H1 (cell line): ENCODE measurements around the gene TEX101. TPM values are rescaled to one million over a fixed set of nuclear protein-coding genes. Genes with fewer than 3 reads are reported as not detected.
A peak's percentile ranks its signal among the peaks of the same experiment; 100 is the strongest.

Experiments used
- CTCF ChIA-PET: fragments of 300-600 bp; sonication (Branson Sonifier 250); formaldehyde crosslinking; loops from one replicate; lab custom pipeline; 2021; ENCODE audit not compliant: partially characterized antibody; lab: Charles Lee
- POLR2A ChIA-PET: fragments of 300-600 bp; sonication (Branson Sonifier 250); formaldehyde crosslinking; loops from one replicate; lab custom pipeline; 2021; ENCODE audit warnings: inconsistent platforms; ENCODE audit not compliant: partially characterized antibody; lab: Charles Lee
- DNase-seq, 2 experiments: peaks; one replicate each; pipeline versions ENCODE4 v3.0.0 to v3.0.0-alpha.2; 2010 to 2022; ENCODE audit warnings: low spot score in 2 of 2, low read depth in 1 of 2, mixed read lengths in 1 of 2
- FAIRE-seq: peaks from 2 replicates; lab custom pipeline; 2011; peaks lifted over from hg19 to GRCh38; lab: Jason Lieb, UNC
- H2AFZ ChIP-seq: 2 replicates; pipeline ENCODE4 v1.8.1; 2012; ENCODE audit warnings: low read length, inconsistent platforms
- H2AK5ac ChIP-seq: 2 replicates; pipeline ENCODE4 v1.6.1; 2013; ENCODE audit warnings: low read depth, low read length
- H2BK120ac ChIP-seq: replicated peaks from 2 replicates; pipeline ENCODE3; 2013; ENCODE audit warnings: low read depth, low read length, inconsistent platforms
- H2BK12ac ChIP-seq: 2 replicates; pipeline ENCODE4 v1.6.1; 2013; ENCODE audit warnings: low read depth, low read length
- H2BK15ac ChIP-seq: 2 replicates; pipeline ENCODE4 v1.6.1; 2013; ENCODE audit warnings: low read length
- H2BK20ac ChIP-seq: 2 replicates; pipeline ENCODE4 v1.6.1; 2013; ENCODE audit warnings: low read length
- H2BK5ac ChIP-seq: 2 replicates; pipeline ENCODE4 v1.6.1; 2013; ENCODE audit warnings: low read depth, low read length
- H3K14ac ChIP-seq: 2 replicates; pipeline ENCODE4 v1.6.1; 2013; ENCODE audit warnings: inconsistent platforms; ENCODE audit not compliant: insufficient read length
- H3K18ac ChIP-seq: 2 replicates; pipeline ENCODE4 v1.6.1; 2013; ENCODE audit warnings: low read length; ENCODE audit errors: extremely low read depth
- H3K23ac ChIP-seq: 2 replicates; pipeline ENCODE4 v1.6.1; 2013; ENCODE audit warnings: inconsistent platforms; ENCODE audit not compliant: insufficient read length
- H3K23me2 ChIP-seq: 2 replicates; pipeline ENCODE4 v1.6.1; 2013; ENCODE audit warnings: low read depth, low read length
- H3K27ac ChIP-seq: 2 replicates; pipeline ENCODE4 v1.6.1; 2011; ENCODE audit warnings: low read depth, low read length, inconsistent platforms
- H3K27me3 ChIP-seq, 4 experiments: replicated peaks in 1 of 4; 1 replicate in 1 of 4; 2 replicates in 3 of 4; pipeline versions ENCODE4 v1.6.1 to v1.8.1; 2011 to 2013; ENCODE audit warnings: low read length in 3 of 4, mild to moderate bottlenecking in 3 of 4, inconsistent platforms in 2 of 4, mixed read lengths in 2 of 4, moderate library complexity in 1 of 4; ENCODE audit not compliant: control insufficient read depth in 3 of 4, insufficient read depth in 3 of 4; ENCODE audit errors: extremely low read depth in 1 of 4
- H3K36me3 ChIP-seq, 4 experiments: 2 replicates each; pipeline versions ENCODE4 v1.6.1 to v1.8.1; 2011 to 2013; ENCODE audit warnings: mild to moderate bottlenecking in 4 of 4, low read length in 3 of 4, moderate library complexity in 2 of 4, control low read depth in 1 of 4, inconsistent platforms in 1 of 4; ENCODE audit not compliant: insufficient read depth in 4 of 4, control insufficient read depth in 2 of 4
- H3K4ac ChIP-seq: replicated peaks from 2 replicates; pipeline ENCODE3; 2013; ENCODE audit warnings: low read length, low read depth, mixed read lengths, inconsistent platforms; ENCODE audit not compliant: insufficient read length
- H3K4me1 ChIP-seq, 4 experiments: replicated peaks in 1 of 4; 1 replicate in 1 of 4; 2 replicates in 3 of 4; pipeline versions ENCODE4 v1.6.1 to v1.8.1; 2011 to 2013; ENCODE audit warnings: low read length in 3 of 4, inconsistent platforms in 2 of 4, mixed read lengths in 1 of 4; ENCODE audit not compliant: insufficient read depth in 4 of 4, control insufficient read depth in 3 of 4
- H3K4me2 ChIP-seq, 2 experiments: 2 replicates each; pipeline versions ENCODE4 v1.6.1 to v1.8.1; 2011 to 2013; ENCODE audit warnings: low read depth in 2 of 2, low read length in 2 of 2, control low read depth in 1 of 2, inconsistent platforms in 1 of 2, mild to moderate bottlenecking in 1 of 2; ENCODE audit not compliant: insufficient read depth in 1 of 2
- H3K4me3 ChIP-seq, 4 experiments: fragments of 200-600, 300-600 bp in 1 of 4; sonication (generic), shearing (Covaris generic), sonication (Bioruptor Twin) in 1 of 4; 2 replicates each; pipeline versions ENCODE4 v1.5.1 to v1.8.1; 2011 to 2016; ENCODE audit warnings: low read length in 4 of 4, low read depth in 3 of 4, control low read depth in 2 of 4, inconsistent platforms in 2 of 4, mild to moderate bottlenecking in 2 of 4, mixed read lengths in 1 of 4, moderate library complexity in 1 of 4; ENCODE audit not compliant: insufficient read depth in 2 of 4; ENCODE audit errors: extremely low read depth in 1 of 4
- H3K56ac ChIP-seq: replicated peaks from 2 replicates; pipeline ENCODE3; 2013; ENCODE audit warnings: low read depth, mild to moderate bottlenecking, mixed read lengths, low read length, inconsistent platforms; ENCODE audit not compliant: insufficient read length
- H3K79me1 ChIP-seq: 2 replicates; pipeline ENCODE4 v1.6.1; 2013; ENCODE audit warnings: low read depth, low read length, control low read depth
- H3K79me2 ChIP-seq, 2 experiments: 2 replicates each; pipeline versions ENCODE4 v1.6.1 to v1.8.1; 2012 to 2013; ENCODE audit warnings: low read length in 2 of 2, mild to moderate bottlenecking in 2 of 2, inconsistent platforms in 1 of 2; ENCODE audit not compliant: insufficient read depth in 2 of 2, control insufficient read depth in 1 of 2
- H3K9ac ChIP-seq, 4 experiments: replicated peaks in 1 of 4; 1 replicate in 1 of 4; 2 replicates in 3 of 4; pipeline versions ENCODE4 v1.6.1 to v1.8.1; 2011 to 2013; ENCODE audit warnings: low read depth in 3 of 4, low read length in 3 of 4, control low read depth in 2 of 4, mild to moderate bottlenecking in 2 of 4, moderate library complexity in 2 of 4, inconsistent platforms in 1 of 4; ENCODE audit errors: extremely low read depth in 1 of 4
- H3K9me3 ChIP-seq, 2 experiments: 2 replicates each; pipeline versions ENCODE4 v1.6.1 to v1.8.1; 2012 to 2013; ENCODE audit warnings: mild to moderate bottlenecking in 2 of 2, moderate library complexity in 2 of 2, control low read depth in 1 of 2, inconsistent platforms in 1 of 2, low read depth in 1 of 2, low read length in 1 of 2, mixed read lengths in 1 of 2; ENCODE audit not compliant: insufficient read depth in 2 of 2
- H4K20me1 ChIP-seq, 2 experiments: replicated peaks in 1 of 2; 2 replicates each; pipeline versions ENCODE3 to v1.8.1; 2011 to 2013; ENCODE audit warnings: inconsistent platforms in 2 of 2, low read length in 2 of 2, mild to moderate bottlenecking in 1 of 2; ENCODE audit not compliant: insufficient read depth in 2 of 2, control insufficient read depth in 1 of 2
- H4K5ac ChIP-seq: 2 replicates; pipeline ENCODE4 v1.6.1; 2013; ENCODE audit warnings: low read length, low read depth, mixed read lengths, inconsistent platforms; ENCODE audit not compliant: insufficient read length
- H4K8ac ChIP-seq: 2 replicates; pipeline ENCODE4 v1.8.0; 2013; ENCODE audit warnings: mild to moderate bottlenecking, moderate library complexity, low read length, inconsistent platforms; ENCODE audit not compliant: insufficient read depth; ENCODE audit errors: extremely low read depth
- H4K91ac ChIP-seq: replicated peaks from 2 replicates; pipeline ENCODE3; 2013; ENCODE audit warnings: low read length, mixed read lengths, inconsistent platforms; ENCODE audit not compliant: insufficient read length
- RBBP5 ChIP-seq: IDR thresholded peaks from 2 replicates; pipeline ENCODE4 v1.7.1; 2012; ENCODE audit warnings: low read depth, mild to moderate bottlenecking, inconsistent platforms, low read length, moderate library complexity, borderline replicate concordance
- SAP30 ChIP-seq: fragments of 300-600 bp; sonication (generic); IDR thresholded peaks from 2 replicates; pipeline ENCODE4 v1.7.1; 2012; ENCODE audit warnings: low read length, moderate library complexity, mild to moderate bottlenecking, inconsistent platforms; ENCODE audit not compliant: insufficient read depth, insufficient replicate concordance
- SP1 ChIP-seq: IDR thresholded peaks from 2 replicates; pipeline ENCODE4 v1.6.1; 2011; ENCODE audit warnings: low read depth, low read length
- SUZ12 ChIP-seq: fragments of 200-600 bp; sonication (generic); IDR thresholded peaks from 2 replicates; pipeline ENCODE4 v1.6.1; 2012; ENCODE audit warnings: mild to moderate bottlenecking, inconsistent platforms, low read length, moderate library complexity, mixed read lengths
- WGBS, 2 experiments: shearing (Covaris generic) in 1 of 2; methylation state at CpG; one replicate each; pipeline versions ENCODE4 v1.1.6 to v1.1.7; 2013 to 2015; ENCODE audit warnings: low lambda C conversion rate in 2 of 2, mixed read lengths in 2 of 2, inconsistent platforms in 1 of 2, low coverage in 1 of 2, missing lambda C conversion rate in 1 of 2; ENCODE audit not compliant: insufficient replicate concordance in 2 of 2, insufficient coverage in 1 of 2, insufficient read length in 1 of 2; ENCODE audit errors: extremely low coverage in 1 of 2, missing lambda C conversion rate in 1 of 2; 5-methylcytosine and 5-hydroxymethylcytosine counted together
- polyA plus RNA-seq, 7 experiments: library from polyadenylated mRNA; depleted of rRNA in 3 of 7; stranded (reverse) in 5 of 7; unstranded in 2 of 7; fragments of >200 nt in 5 of 7; fragments of 200-250 nt in 2 of 7; gene quantifications; 1 replicate in 5 of 7; 2 replicates in 1 of 7; 4 replicates in 1 of 7; pipeline versions ENCODE4 v1.2.1 to v1.2.3, GENCODE V29; 2011 to 2013; ENCODE audit warnings: missing spikeins in 2 of 7, mixed read lengths in 2 of 7
- total RNA-seq: library from RNA; stranded (reverse); fragmentation: NEBNext Ultra II Directional; extraction: Animal tissue kit (Norgen Biotek cat#: 25700); gene quantifications from 2 replicates; pipeline ENCODE4 v1.2.1, GENCODE V29; 2021

Gene TEX101
- total and polyA plus RNA-seq, 2 of the 8 experiments (the other 6 are each of a cell fraction or from before 2014, with no cell fraction given): 0.12 TPM; not detected in 1

DNA sequence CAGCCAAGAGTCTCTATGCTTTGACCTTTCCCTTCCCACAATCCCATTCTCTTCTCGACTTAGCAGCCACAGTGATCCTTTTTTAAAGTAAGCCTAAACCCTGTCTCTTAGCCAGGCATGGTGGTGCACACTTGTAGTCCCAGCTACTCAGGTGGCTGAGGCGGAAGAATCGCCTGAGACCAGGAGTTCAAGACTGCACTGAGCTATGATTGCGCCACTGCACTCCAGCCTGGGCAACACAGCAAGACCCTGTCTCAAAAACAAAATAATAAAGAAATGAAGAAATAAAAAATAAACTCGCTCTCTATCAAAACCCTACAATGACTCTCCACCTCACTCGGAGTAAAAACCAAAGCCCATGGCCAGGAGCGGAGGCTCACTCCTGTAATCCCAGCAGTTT lies 14.7 kb downstream of the TEX101 start:
- 83% methylated on average over 7 of the region's 7 CpGs; no CpG with 5 or more reads in 1 of the 2 experiments for WGBS, 2 experiments
- H3K79me1 ChIP-seq: no peaks in the 10 kb centered on the region
- H3K23me2 ChIP-seq: no peaks in the 10 kb centered on the region
- H3K4me2 ChIP-seq: no peak overlapping the region
- POLR2A ChIA-PET: no interaction called here
- H4K20me1 ChIP-seq: no peaks in the 10 kb centered on the region
- H4K91ac ChIP-seq: no peak overlapping the region
- no peak overlapping the region for H3K14ac ChIP-seq
- no peak overlapping the region for H2AK5ac ChIP-seq
- H2BK12ac ChIP-seq: peak overlapping the region; percentile 27; the same call in 1 of the 2 replicates
- no peak overlapping the region for H3K18ac ChIP-seq
- FAIRE-seq (no peak), DNase-seq (no peak)
- H3K36me3 ChIP-seq: no peaks in the 10 kb centered on the region
- no peaks in the 10 kb centered on the region; a peak in 1 of 7 replicates for H3K4me1 ChIP-seq
- no peak overlapping the region for H3K27ac ChIP-seq
- no peak overlapping the region for H3K4me3 ChIP-seq
- H3K4ac ChIP-seq: no peak overlapping the region
- H3K23ac ChIP-seq: no peak overlapping the region
- no peaks in the 10 kb centered on the region for H3K79me2 ChIP-seq
- H3K9ac ChIP-seq: no peak overlapping the region
- H2BK20ac ChIP-seq: no peak overlapping the region
- H2AFZ ChIP-seq: no peak overlapping the region
- no peak overlapping the region for H2BK15ac ChIP-seq
- no peak overlapping the region for H2BK5ac ChIP-seq
- CTCF ChIA-PET: interaction anchor here (0.6 to 1.7 kb wide), 4 partner anchors 90 to 1255 kb away, joined by 3 to 6 read pairs (median 4); no protein-coding TSS in a partner anchor
- no peak overlapping the region for H3K56ac ChIP-seq
- no peaks in the 10 kb centered on the region for H3K27me3 ChIP-seq
- no peaks in the 10 kb centered on the region for H3K9me3 ChIP-seq
- H2BK120ac ChIP-seq: no peak overlapping the region
- H4K5ac ChIP-seq: no peak overlapping the region
- H4K8ac ChIP-seq: no peak overlapping the region
- no peak for TF ChIP-seq SAP30
- TF ChIP-seq SUZ12: no peak
- no peak for TF ChIP-seq RBBP5
- TF ChIP-seq SP1: no peak
